H1 (cell line): ENCODE data around the gene TSPEAR. TPM values are rescaled to one million over a fixed set of nuclear protein-coding genes. Genes with fewer than 3 reads are reported as not detected.

Experiments used
- CTCF ChIA-PET: fragments of 300-600 bp; sonication (Branson Sonifier 250); formaldehyde crosslinking; loops from one replicate; lab custom pipeline; 2021; ENCODE audit not compliant: partially characterized antibody; lab: Charles Lee
- POLR2A ChIA-PET: fragments of 300-600 bp; sonication (Branson Sonifier 250); formaldehyde crosslinking; loops from one replicate; lab custom pipeline; 2021; ENCODE audit warnings: inconsistent platforms; ENCODE audit not compliant: partially characterized antibody; lab: Charles Lee
- DNase-seq, 2 experiments: peaks; one replicate each; pipeline versions ENCODE4 v3.0.0 to v3.0.0-alpha.2; 2010 to 2022; ENCODE audit warnings: low spot score in 2 of 2, low read depth in 1 of 2, mixed read lengths in 1 of 2
- FAIRE-seq: peaks from 2 replicates; lab custom pipeline; 2011; peaks lifted over from hg19 to GRCh38; lab: Jason Lieb, UNC
- H2AFZ ChIP-seq: 2 replicates; pipeline ENCODE4 v1.8.1; 2012; ENCODE audit warnings: low read length, inconsistent platforms
- H2AK5ac ChIP-seq: 2 replicates; pipeline ENCODE4 v1.6.1; 2013; ENCODE audit warnings: low read depth, low read length
- H2BK120ac ChIP-seq: replicated peaks from 2 replicates; pipeline ENCODE3; 2013; ENCODE audit warnings: low read depth, low read length, inconsistent platforms
- H2BK12ac ChIP-seq: 2 replicates; pipeline ENCODE4 v1.6.1; 2013; ENCODE audit warnings: low read depth, low read length
- H2BK15ac ChIP-seq: 2 replicates; pipeline ENCODE4 v1.6.1; 2013; ENCODE audit warnings: low read length
- H2BK20ac ChIP-seq: 2 replicates; pipeline ENCODE4 v1.6.1; 2013; ENCODE audit warnings: low read length
- H2BK5ac ChIP-seq: 2 replicates; pipeline ENCODE4 v1.6.1; 2013; ENCODE audit warnings: low read depth, low read length
- H3K14ac ChIP-seq: 2 replicates; pipeline ENCODE4 v1.6.1; 2013; ENCODE audit warnings: inconsistent platforms; ENCODE audit not compliant: insufficient read length
- H3K18ac ChIP-seq: 2 replicates; pipeline ENCODE4 v1.6.1; 2013; ENCODE audit warnings: low read length; ENCODE audit errors: extremely low read depth
- H3K23ac ChIP-seq: 2 replicates; pipeline ENCODE4 v1.6.1; 2013; ENCODE audit warnings: inconsistent platforms; ENCODE audit not compliant: insufficient read length
- H3K23me2 ChIP-seq: 2 replicates; pipeline ENCODE4 v1.6.1; 2013; ENCODE audit warnings: low read depth, low read length
- H3K27ac ChIP-seq: 2 replicates; pipeline ENCODE4 v1.6.1; 2011; ENCODE audit warnings: low read depth, low read length, inconsistent platforms
- H3K27me3 ChIP-seq, 4 experiments: replicated peaks in 1 of 4; 1 replicate in 1 of 4; 2 replicates in 3 of 4; pipeline versions ENCODE4 v1.6.1 to v1.8.1; 2011 to 2013; ENCODE audit warnings: low read length in 3 of 4, mild to moderate bottlenecking in 3 of 4, inconsistent platforms in 2 of 4, mixed read lengths in 2 of 4, moderate library complexity in 1 of 4; ENCODE audit not compliant: control insufficient read depth in 3 of 4, insufficient read depth in 3 of 4; ENCODE audit errors: extremely low read depth in 1 of 4
- H3K36me3 ChIP-seq, 4 experiments: 2 replicates each; pipeline versions ENCODE4 v1.6.1 to v1.8.1; 2011 to 2013; ENCODE audit warnings: mild to moderate bottlenecking in 4 of 4, low read length in 3 of 4, moderate library complexity in 2 of 4, control low read depth in 1 of 4, inconsistent platforms in 1 of 4; ENCODE audit not compliant: insufficient read depth in 4 of 4, control insufficient read depth in 2 of 4
- H3K4ac ChIP-seq: replicated peaks from 2 replicates; pipeline ENCODE3; 2013; ENCODE audit warnings: low read length, low read depth, mixed read lengths, inconsistent platforms; ENCODE audit not compliant: insufficient read length
- H3K4me1 ChIP-seq, 4 experiments: replicated peaks in 1 of 4; 1 replicate in 1 of 4; 2 replicates in 3 of 4; pipeline versions ENCODE4 v1.6.1 to v1.8.1; 2011 to 2013; ENCODE audit warnings: low read length in 3 of 4, inconsistent platforms in 2 of 4, mixed read lengths in 1 of 4; ENCODE audit not compliant: insufficient read depth in 4 of 4, control insufficient read depth in 3 of 4
- H3K4me2 ChIP-seq, 2 experiments: 2 replicates each; pipeline versions ENCODE4 v1.6.1 to v1.8.1; 2011 to 2013; ENCODE audit warnings: low read depth in 2 of 2, low read length in 2 of 2, control low read depth in 1 of 2, inconsistent platforms in 1 of 2, mild to moderate bottlenecking in 1 of 2; ENCODE audit not compliant: insufficient read depth in 1 of 2
- H3K4me3 ChIP-seq, 4 experiments: fragments of 200-600, 300-600 bp in 1 of 4; sonication (generic), shearing (Covaris generic), sonication (Bioruptor Twin) in 1 of 4; 2 replicates each; pipeline versions ENCODE4 v1.5.1 to v1.8.1; 2011 to 2016; ENCODE audit warnings: low read length in 4 of 4, low read depth in 3 of 4, control low read depth in 2 of 4, inconsistent platforms in 2 of 4, mild to moderate bottlenecking in 2 of 4, mixed read lengths in 1 of 4, moderate library complexity in 1 of 4; ENCODE audit not compliant: insufficient read depth in 2 of 4; ENCODE audit errors: extremely low read depth in 1 of 4
- H3K56ac ChIP-seq: replicated peaks from 2 replicates; pipeline ENCODE3; 2013; ENCODE audit warnings: low read depth, mild to moderate bottlenecking, mixed read lengths, low read length, inconsistent platforms; ENCODE audit not compliant: insufficient read length
- H3K79me1 ChIP-seq: 2 replicates; pipeline ENCODE4 v1.6.1; 2013; ENCODE audit warnings: low read depth, low read length, control low read depth
- H3K79me2 ChIP-seq, 2 experiments: 2 replicates each; pipeline versions ENCODE4 v1.6.1 to v1.8.1; 2012 to 2013; ENCODE audit warnings: low read length in 2 of 2, mild to moderate bottlenecking in 2 of 2, inconsistent platforms in 1 of 2; ENCODE audit not compliant: insufficient read depth in 2 of 2, control insufficient read depth in 1 of 2
- H3K9ac ChIP-seq, 4 experiments: replicated peaks in 1 of 4; 1 replicate in 1 of 4; 2 replicates in 3 of 4; pipeline versions ENCODE4 v1.6.1 to v1.8.1; 2011 to 2013; ENCODE audit warnings: low read depth in 3 of 4, low read length in 3 of 4, control low read depth in 2 of 4, mild to moderate bottlenecking in 2 of 4, moderate library complexity in 2 of 4, inconsistent platforms in 1 of 4; ENCODE audit errors: extremely low read depth in 1 of 4
- H3K9me3 ChIP-seq, 2 experiments: 2 replicates each; pipeline versions ENCODE4 v1.6.1 to v1.8.1; 2012 to 2013; ENCODE audit warnings: mild to moderate bottlenecking in 2 of 2, moderate library complexity in 2 of 2, control low read depth in 1 of 2, inconsistent platforms in 1 of 2, low read depth in 1 of 2, low read length in 1 of 2, mixed read lengths in 1 of 2; ENCODE audit not compliant: insufficient read depth in 2 of 2
- H4K20me1 ChIP-seq, 2 experiments: replicated peaks in 1 of 2; 2 replicates each; pipeline versions ENCODE3 to v1.8.1; 2011 to 2013; ENCODE audit warnings: inconsistent platforms in 2 of 2, low read length in 2 of 2, mild to moderate bottlenecking in 1 of 2; ENCODE audit not compliant: insufficient read depth in 2 of 2, control insufficient read depth in 1 of 2
- H4K5ac ChIP-seq: 2 replicates; pipeline ENCODE4 v1.6.1; 2013; ENCODE audit warnings: low read length, low read depth, mixed read lengths, inconsistent platforms; ENCODE audit not compliant: insufficient read length
- H4K8ac ChIP-seq: 2 replicates; pipeline ENCODE4 v1.8.0; 2013; ENCODE audit warnings: mild to moderate bottlenecking, moderate library complexity, low read length, inconsistent platforms; ENCODE audit not compliant: insufficient read depth; ENCODE audit errors: extremely low read depth
- H4K91ac ChIP-seq: replicated peaks from 2 replicates; pipeline ENCODE3; 2013; ENCODE audit warnings: low read length, mixed read lengths, inconsistent platforms; ENCODE audit not compliant: insufficient read length
- BACH1 ChIP-seq: IDR thresholded peaks from 2 replicates; pipeline ENCODE4 v1.6.1; 2012; ENCODE audit warnings: low read length, improper control_type of control experiment
- CTBP2 ChIP-seq: IDR thresholded peaks from 2 replicates; pipeline ENCODE4 v1.7.0; 2011; ENCODE audit warnings: borderline replicate concordance, mild to moderate bottlenecking, moderate library complexity, mixed read lengths, low read length; ENCODE audit not compliant: insufficient read depth, insufficient read length
- EGR1 ChIP-seq: IDR thresholded peaks from 2 replicates; pipeline ENCODE4 v1.6.1; 2011; ENCODE audit warnings: low read depth, low read length, borderline replicate concordance
- KDM5A ChIP-seq: fragments of 200-600 bp; IDR thresholded peaks from 2 replicates; pipeline ENCODE4 v1.7.1; 2012; ENCODE audit warnings: mild to moderate bottlenecking, low read length, inconsistent platforms, mixed read lengths
- MAFK ChIP-seq: IDR thresholded peaks from 2 replicates; pipeline ENCODE4 v1.6.1; 2012; ENCODE audit warnings: low read depth, mild to moderate bottlenecking, improper control_type of control experiment, low read length
- MAX ChIP-seq: IDR thresholded peaks from 2 replicates; pipeline ENCODE4 v1.6.1; 2012; ENCODE audit warnings: inconsistent platforms
- RFX5 ChIP-seq: IDR thresholded peaks from 2 replicates; pipeline ENCODE4 v1.6.1; 2011; ENCODE audit warnings: low read depth, low read length, improper control_type of control experiment, borderline replicate concordance
- SIN3A ChIP-seq, 2 experiments: IDR thresholded peaks in 1 of 2; conservative IDR thresholded peaks in 1 of 2; 2 replicates each; pipeline ENCODE4 v1.6.1; 2011 to 2012; ENCODE audit warnings: low read length in 2 of 2, improper control_type of control experiment in 1 of 2, low read depth in 1 of 2, mild to moderate bottlenecking in 1 of 2
- SIRT6 ChIP-seq: IDR thresholded peaks from one replicate; pipeline ENCODE4 v1.7.1; 2012; ENCODE audit warnings: low read length, inconsistent platforms
- SRF ChIP-seq: IDR thresholded peaks from 2 replicates; pipeline ENCODE4 v1.6.1; 2011; ENCODE audit warnings: mild to moderate bottlenecking, low read depth, low read length, moderate library complexity
- TAF1 ChIP-seq: IDR thresholded peaks from 2 replicates; pipeline ENCODE4 v1.6.1; 2011; ENCODE audit warnings: mild to moderate bottlenecking, low read depth, low read length
- TAF7 ChIP-seq: optimal IDR thresholded peaks from 2 replicates; pipeline ENCODE3; 2011; ENCODE audit warnings: low read depth, mild to moderate bottlenecking, inconsistent platforms, low read length, moderate library complexity, borderline replicate concordance
- WGBS, 2 experiments: shearing (Covaris generic) in 1 of 2; methylation state at CpG; one replicate each; pipeline versions ENCODE4 v1.1.6 to v1.1.7; 2013 to 2015; ENCODE audit warnings: low lambda C conversion rate in 2 of 2, mixed read lengths in 2 of 2, inconsistent platforms in 1 of 2, low coverage in 1 of 2, missing lambda C conversion rate in 1 of 2; ENCODE audit not compliant: insufficient replicate concordance in 2 of 2, insufficient coverage in 1 of 2, insufficient read length in 1 of 2; ENCODE audit errors: extremely low coverage in 1 of 2, missing lambda C conversion rate in 1 of 2; 5-methylcytosine and 5-hydroxymethylcytosine counted together
- polyA plus RNA-seq, 7 experiments: library from polyadenylated mRNA; depleted of rRNA in 3 of 7; stranded (reverse) in 5 of 7; unstranded in 2 of 7; fragments of >200 nt in 5 of 7; fragments of 200-250 nt in 2 of 7; gene quantifications; 1 replicate in 5 of 7; 2 replicates in 1 of 7; 4 replicates in 1 of 7; pipeline versions ENCODE4 v1.2.1 to v1.2.3, GENCODE V29; 2011 to 2013; ENCODE audit warnings: missing spikeins in 2 of 7, mixed read lengths in 2 of 7
- total RNA-seq: library from RNA; stranded (reverse); fragmentation: NEBNext Ultra II Directional; extraction: Animal tissue kit (Norgen Biotek cat#: 25700); gene quantifications from 2 replicates; pipeline ENCODE4 v1.2.1, GENCODE V29; 2021

The TSPEAR gene
- total and polyA plus RNA-seq, 2 of the 8 experiments (the other 6 are each of a cell fraction or from before 2014, with no cell fraction given) = 0.58 to 0.89 TPM

- Histone ChIP-seq H3K27ac (no peak within 1 kb of the TSS), H3K36me3 (0 out of 8 replicates have a peak, but pooled peaks cover 0 to 2% (median 0%) of the 10 kb centered on the region in 4 experiments), H4K5ac (no peak within 1 kb of the TSS), H3K4me3 (no peak within 1 kb of the TSS), H3K4me2 (no peak within 1 kb of the TSS), H3K4me1 (peaks cover 4 to 9% (median 6%) of the 10 kb centered on the region in 4 experiments), H2AK5ac (no peak within 1 kb of the TSS), H2BK5ac (no peak within 1 kb of the TSS), H4K8ac (peak within 1 kb of the TSS; percentile 31; the same call in 1 of the 2 replicates), H3K23me2 (no peaks in the 10 kb centered on the region), H4K91ac (no peak within 1 kb of the TSS), H2BK20ac (no peak within 1 kb of the TSS), H2AFZ (no peak within 1 kb of the TSS), H3K18ac (no peak within 1 kb of the TSS; the same call in 1 of the 2 replicates), H3K56ac (no peak within 1 kb of the TSS), H3K9me3 (no peaks in the 10 kb centered on the region), H3K79me2 (no peaks in the 10 kb centered on the region), H4K20me1 (no peaks in the 10 kb centered on the region), H2BK12ac (peak within 1 kb of the TSS; percentile 27; the same call in 1 of the 2 replicates), H3K9ac (no peak within 1 kb of the TSS), H3K14ac (no peak within 1 kb of the TSS), H2BK15ac (0 out of 2 replicates have a peak within 1 kb of the TSS, but pooled peaks have one; percentile 61), H3K23ac (no peak within 1 kb of the TSS), H3K27me3 (no peaks in the 10 kb centered on the region), H3K79me1 (no peaks in the 10 kb centered on the region), H3K4ac (no peak within 1 kb of the TSS), H2BK120ac (no peak within 1 kb of the TSS)
- CTCF ChIA-PET = interaction anchor here (0.5 to 1.5 kb wide), 4 partner anchors 9 to 893 kb away, joined by 3 read pairs; partner anchors contain the start of gene KRTAP10-12
- FAIRE-seq = no peak
- POLR2A ChIA-PET = interaction anchor here (0.9 to 1.5 kb wide), 2 partner anchors 10 to 13 kb away, joined by 3 to 5 read pairs; no protein-coding TSS in a partner anchor
- no peak for DNase-seq
- 94% methylated on average over 23 of the region's 23 CpGs; no CpG with 5 or more reads in 1 of the 2 experiments for WGBS, 2 experiments
- TF ChIP-seq KDM5A = no peak
- no peak for TF ChIP-seq MAFK
- no peak for TF ChIP-seq RFX5
- TF ChIP-seq SIRT6 = no peak
- TF ChIP-seq BACH1 = no peak
- TF ChIP-seq CTBP2 = no peak
- no peak for TF ChIP-seq SIN3A (conservative IDR thresholded peaks at IDR 0.05 in 1 of 2, IDR thresholded peaks at IDR 0.05 in 1 of 2; ENCODE audit: low read depth in 1 of 2, low read length in 2 of 2)
- TF ChIP-seq EGR1 = no peak
- TF ChIP-seq MAX = no peak
- TF ChIP-seq SRF = no peak
- TF ChIP-seq TAF7 = no peak
- no peak for TF ChIP-seq TAF1
Measured at GRCh38 chr21:44681861-44682579, 29.4 kb downstream of the TSPEAR start, which contains the start of gene KRTAP12-1. Gene KRTAP12-1, minus strand, starts transcription at chr21:44682163. Its CDS starts 40 bp downstream, at chr21:44682123.
